Cerebellar nuclear complex (tissue), 1 donor: Measurements from ENCODE around the gene DOCK1.
"Not testable (repeated sequence)": the region's sequence is repeated elsewhere in the genome, so short reads cannot be mapped to it uniquely, and the experiment has no call there.

Experiments
- DNase-seq, 2 experiments: peaks; one replicate each; lab custom pipeline; 2025; lab: John Stamatoyannopoulos, UW

DOCK1 gene

DNA sequence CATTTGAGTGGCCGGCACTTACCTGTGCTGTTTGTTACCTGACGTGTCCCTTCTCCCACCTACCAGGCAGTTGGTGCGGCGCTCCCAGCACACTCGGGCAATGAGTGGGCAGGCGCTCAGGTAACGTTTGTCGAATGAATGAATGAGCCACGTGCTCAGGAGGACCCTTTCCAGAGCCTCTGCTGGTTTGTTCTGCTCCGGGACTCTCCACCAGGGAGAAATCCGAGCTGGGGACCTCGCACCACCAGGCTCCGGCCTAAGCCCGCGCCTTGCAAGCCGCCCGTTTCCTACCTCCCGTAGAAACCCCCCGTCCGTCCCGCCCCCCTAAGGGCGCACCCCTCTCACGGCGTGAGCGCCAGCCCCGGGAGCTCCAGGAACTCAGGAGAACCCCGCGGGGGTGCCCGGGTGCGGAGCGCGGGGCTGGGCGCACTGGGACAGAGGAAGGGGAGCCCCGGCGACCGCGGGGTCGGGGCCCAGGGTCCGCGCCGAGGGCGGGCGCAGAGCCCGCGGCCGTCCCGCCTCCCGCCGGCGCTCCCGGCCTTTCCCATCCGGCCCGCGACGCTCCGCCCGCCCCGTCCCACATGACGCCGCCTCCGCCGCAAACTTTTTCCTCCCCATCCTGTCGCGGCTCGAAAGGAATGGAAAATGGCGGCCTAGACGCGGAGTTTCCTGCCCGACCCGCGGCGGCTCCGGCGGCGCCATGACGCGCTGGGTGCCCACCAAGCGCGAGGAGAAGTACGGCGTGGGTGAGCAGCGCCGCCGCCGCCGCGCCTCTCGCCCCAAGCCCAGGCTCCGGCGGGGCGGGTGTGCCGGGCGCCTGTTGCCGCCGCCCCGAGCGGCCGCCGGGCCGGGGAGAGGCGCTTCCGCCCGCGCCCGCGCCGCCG, at the start of gene DOCK1:
TSS of gene DOCK1 (plus strand) at position 611 of the 884 bp plus-strand sequence. CDS start at position 701, 90 bp downstream.
- no peak for DNase-seq

DNA sequence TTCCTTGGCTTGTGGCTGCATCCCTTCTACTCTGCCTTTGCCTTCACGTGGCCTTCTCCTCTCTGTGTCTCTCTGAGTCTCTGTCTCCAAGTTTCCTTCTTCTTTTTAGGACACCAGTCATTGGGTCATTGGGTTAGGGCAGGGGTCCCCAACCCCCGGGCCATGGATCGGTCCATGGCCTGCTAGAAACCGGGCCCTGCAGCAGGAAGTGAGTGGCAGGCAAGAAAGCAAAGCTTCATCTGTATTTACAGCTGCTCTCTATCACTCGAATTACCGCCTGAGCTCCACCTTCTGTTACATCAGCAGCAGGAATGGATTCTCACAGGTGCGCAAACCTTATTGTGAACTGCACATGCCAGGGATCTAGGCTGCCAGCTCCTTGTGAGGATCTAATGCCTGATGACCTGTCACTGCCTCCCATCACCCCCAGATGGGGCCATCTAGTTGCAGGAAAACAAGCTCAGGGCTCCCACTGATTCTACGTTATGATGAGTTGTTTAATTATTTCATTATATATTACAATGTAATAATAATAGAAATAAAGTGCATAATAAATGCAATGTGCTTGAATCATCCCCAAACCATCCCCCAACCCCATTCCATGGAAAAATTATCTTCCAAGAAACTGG, 47.9 kb upstream of the DOCK1 start:
- no peak for DNase-seq

GRCh38 chr10:126867567-126868365, 37.5 kb upstream of the DOCK1 start:
- no peak for DNase-seq

DNA sequence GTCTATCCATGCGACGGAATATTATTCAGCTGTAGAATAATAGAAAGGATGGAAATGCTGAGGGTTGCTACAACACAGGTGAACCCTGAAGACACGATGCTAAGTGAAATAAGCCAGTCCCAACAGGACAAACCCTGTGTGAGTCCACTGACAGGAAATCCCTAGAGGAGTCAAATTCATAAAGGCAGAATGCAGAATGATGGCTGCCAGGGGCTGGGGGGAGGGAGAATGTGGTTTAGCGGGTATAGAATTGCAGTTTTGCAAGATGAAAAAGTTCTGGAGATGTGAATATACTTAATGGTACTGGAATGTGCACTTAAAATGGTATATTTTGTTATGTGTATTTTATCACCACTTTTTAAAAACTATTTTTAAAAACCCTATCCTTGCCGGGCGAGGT, 36.9 kb upstream of the DOCK1 start:
- no peak for DNase-seq

- DNase-seq, result no peak
Measured at GRCh38 chr10:126872135-126872534, 33.1 kb upstream of the DOCK1 start.

GRCh38 chr10:126872768-126873167, 32.5 kb upstream of the DOCK1 start:
- no peak for DNase-seq

DNA sequence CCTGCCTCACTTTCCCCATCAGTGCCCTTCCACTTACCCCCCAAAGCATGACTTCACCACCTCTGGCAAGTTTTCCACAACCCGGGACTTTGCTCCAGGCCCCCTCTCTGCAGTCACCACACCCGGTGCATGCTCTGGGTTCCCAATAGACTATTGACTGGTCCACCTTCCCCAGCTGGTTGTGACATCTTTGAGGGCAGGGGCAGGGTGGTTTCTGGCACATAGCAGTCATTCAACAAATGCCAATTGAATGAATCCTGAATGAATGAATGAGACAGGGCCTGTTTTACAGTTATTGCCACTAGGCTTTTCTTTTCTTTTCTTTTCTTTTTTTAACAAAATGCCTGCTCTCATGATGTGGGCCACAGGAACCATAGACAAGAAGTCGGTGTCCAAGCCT, 28.8 kb upstream of the DOCK1 start:
- DNase-seq, result no peak

- DNase-seq, result no peak
Measured at GRCh38 chr10:126877390-126877789, 27.8 kb upstream of the DOCK1 start.

GRCh38 chr10:126878594-126878993, 26.6 kb upstream of the DOCK1 start:
- DNase-seq, result no peak

GRCh38 chr10:126880926-126881325, 24.3 kb upstream of the DOCK1 start:
- DNase-seq, result no peak

DNA sequence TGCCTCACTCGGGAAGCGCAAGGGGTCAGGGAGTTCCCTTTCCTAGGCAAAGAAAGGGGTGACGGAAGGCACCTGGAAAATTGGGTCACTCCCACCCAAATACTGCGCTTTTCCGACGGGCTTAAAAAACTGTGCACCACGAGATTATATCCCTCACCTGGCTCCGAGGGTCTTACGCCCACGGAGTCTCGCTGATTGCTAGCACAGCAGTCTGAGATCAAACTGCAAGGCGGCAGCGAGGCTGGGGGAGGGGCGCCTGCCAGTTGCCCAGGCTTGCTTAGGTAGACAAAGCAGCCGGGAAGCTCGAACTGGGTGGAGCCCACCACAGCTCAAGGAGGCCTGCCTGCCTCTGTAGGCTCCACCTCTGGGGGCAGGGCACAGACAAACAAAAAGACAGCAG, 23.2 kb upstream of the DOCK1 start:
- DNase-seq, result not testable (repeated sequence)

GRCh38 chr10:126888436-126888835, 16.8 kb upstream of the DOCK1 start:
- DNase-seq, result not testable (repeated sequence)

GRCh38 chr10:126889421-126889820, 15.8 kb upstream of the DOCK1 start:
- no peak for DNase-seq

- DNase-seq, result not testable (repeated sequence)
Measured at GRCh38 chr10:126890797-126891196, 14.4 kb upstream of the DOCK1 start.

GRCh38 chr10:126892226-126893175, 12.7 kb upstream of the DOCK1 start:
- DNase-seq, result no peak

- no peak for DNase-seq
Measured at GRCh38 chr10:126893206-126893605, 12.0 kb upstream of the DOCK1 start.

- DNase-seq, result no peak
Measured at GRCh38 chr10:126893841-126894240, 11.4 kb upstream of the DOCK1 start.

DNA sequence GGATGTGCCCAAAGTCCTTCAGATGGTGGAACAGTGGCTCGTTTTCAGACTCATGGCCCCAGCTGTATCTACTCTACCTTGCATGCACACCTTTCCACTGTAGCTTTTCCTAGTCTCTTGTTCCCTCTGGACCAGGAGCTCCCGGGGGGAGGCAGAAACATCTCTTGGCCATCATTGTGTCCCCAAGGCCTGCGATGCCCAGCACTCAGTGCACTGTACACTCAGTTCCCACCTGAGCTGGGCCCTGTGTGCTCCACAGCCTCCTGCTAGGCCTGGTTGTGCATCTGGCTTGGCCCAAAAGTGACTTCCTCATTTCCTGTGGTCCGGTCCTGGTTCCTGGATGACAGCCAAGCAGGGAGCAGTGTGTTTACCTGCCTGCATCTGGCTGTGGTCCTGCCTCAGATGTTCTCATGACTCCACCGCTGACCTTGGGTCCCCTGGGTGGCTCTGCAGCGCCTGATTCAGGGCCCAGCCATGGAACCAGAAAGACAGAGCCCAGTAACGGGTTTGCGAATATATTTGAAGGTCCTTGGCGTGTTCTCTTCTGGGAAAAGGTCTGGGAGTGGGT, 9.9 kb upstream of the DOCK1 start:
- no peak for DNase-seq

DNA sequence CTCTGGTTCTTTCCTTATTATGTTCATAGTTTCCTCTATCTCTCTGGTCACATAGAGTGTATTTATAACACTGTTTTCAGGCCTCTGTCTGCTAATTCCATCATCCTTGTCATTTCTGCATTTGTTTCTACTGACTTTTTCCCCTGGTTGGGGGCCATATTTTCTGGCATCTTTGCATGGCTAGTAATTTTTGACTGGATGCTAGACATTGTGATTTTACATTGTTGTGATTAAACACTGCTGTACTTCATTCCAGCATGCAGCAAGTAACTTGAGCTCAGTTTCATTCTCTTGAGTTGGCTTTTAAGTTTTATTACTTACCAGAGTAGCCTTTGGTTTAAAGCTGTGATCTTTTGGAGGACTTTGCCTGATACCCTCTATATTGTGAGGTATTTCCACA, 6.8 kb upstream of the DOCK1 start:
- no peak for DNase-seq

DNA sequence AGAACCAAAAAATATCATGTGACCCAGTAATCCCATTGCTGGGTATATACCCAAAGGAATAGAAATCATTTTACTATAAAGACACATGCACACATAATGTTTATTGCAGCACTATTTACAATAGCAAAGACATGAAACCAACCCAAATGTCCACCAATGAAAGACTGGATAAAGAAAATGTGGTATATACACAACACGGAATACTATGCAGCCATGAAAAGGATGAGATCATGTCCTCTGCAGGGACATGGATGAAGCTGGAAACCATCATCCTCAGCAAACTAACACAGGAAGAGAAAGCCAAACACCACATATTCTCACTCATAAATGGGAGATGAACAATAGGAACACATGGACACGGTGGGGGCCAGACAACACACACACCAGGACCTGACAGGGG, 5.7 kb upstream of the DOCK1 start:
- not testable (repeated sequence) for DNase-seq

DNA sequence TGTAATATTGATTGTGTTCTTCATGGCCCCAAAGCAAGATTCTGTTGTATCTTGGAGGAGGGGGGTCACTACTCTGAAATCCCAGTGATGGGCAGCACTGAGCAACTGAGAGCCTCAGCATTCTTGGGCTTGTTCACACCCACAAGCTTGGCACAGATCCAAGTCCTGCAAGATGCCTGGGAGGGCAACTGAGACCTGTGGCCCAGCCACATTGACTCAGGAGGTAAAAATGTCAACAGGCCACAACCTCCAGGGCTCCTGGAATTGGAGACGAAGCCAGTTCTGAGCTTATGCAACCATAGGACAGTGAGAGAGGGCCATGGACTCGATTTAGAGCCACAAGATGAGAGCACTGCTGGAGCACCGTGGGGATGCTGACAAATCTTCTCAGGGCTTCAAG, 3.1 kb upstream of the DOCK1 start:
- no peak for DNase-seq
